AG08395 (cell line): Measurements from ENCODE around the gene CLEC16A.

ENCODE experiments used
- DNase-seq: peaks from one replicate; pipeline ENCODE4 v3.0.0; 2012; ENCODE audit warnings: mixed read lengths, low spot score

The CLEC16A gene

DNA sequence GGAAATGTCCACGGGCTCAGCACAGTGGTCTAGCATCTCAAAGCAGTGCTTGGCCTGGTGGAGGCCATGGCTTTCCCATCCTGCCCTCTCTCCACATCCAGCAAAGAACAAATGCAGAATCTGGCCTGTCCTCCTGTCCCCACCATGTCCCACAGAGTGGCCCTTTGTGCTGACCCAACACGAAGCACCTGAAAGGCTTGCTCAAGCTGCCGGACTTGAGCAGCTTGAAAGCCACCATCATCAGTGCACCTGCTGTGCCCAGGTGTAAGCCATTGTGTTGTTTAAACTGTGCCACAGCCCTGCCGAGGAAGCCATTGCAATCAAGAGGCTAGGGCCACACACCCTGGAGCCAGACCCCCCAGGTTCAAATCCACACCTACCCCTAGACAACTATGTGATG lies 196.1 kb downstream of the CLEC16A start:
- no peak for DNase-seq

DNA sequence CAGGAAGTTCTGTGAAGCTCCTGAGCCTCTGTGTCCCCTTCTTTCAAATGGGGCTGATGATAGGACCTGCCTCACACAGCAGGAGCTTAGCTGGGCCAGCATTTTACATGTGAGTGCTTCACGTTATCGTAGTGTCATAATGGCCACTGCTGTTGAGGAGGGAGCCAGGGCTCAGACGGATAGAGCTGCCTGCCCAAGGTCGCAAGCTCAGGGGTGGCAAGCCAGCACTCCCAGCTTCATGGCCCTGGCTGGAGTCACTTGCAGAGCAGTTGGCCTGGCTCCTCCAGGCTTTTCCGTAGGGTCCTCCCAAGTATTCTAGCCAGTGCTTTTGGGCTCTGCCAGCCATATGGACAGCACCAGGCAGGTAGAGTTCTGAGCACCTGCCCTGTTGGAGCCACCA lies 196.5 kb downstream of the CLEC16A start:
- DNase-seq: no peak

DNA sequence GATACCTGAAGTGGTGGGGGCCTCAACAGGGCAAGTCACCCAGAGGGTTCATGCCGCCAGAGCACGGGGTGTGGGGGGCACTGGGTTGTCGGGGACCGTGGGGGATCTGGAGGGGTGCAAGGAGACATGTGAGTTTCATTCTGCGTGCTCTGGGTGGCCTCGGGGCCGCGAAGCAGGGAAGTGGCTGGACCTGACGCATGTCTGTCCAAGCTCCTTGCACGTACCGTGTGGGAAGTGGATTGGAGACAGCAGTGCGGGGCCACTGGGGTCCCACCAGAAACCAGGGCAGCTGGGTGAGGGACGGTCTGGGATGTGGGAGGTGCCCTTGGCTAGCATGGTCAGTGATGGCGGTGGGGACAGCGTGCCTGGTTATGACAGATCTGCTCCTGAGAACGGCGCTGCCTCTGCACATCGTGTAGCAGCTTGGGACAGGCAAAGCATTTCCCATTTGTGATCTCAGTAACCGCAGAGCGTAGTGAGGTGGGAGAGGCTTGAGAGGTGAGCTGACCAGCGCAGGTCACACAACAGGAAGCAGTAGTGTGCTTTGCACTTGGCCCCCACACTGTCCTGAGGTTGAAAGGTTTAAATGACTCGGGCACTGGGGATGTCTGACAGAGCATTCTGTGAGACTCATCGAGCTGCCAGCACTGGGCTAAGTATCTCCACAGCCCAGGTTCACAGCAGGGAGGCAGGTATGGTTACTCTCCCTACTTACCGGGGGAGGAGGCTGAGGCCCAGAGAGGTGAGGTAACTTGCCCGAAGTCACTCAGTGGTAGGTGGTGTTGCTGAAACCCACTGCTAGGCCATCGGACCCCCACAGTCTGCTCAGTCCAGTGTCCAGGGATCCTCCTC lies 197.3 kb downstream of the CLEC16A start:
- DNase-seq: no peak

- no peak for DNase-seq
These were observed 197.9 kb downstream of the CLEC16A start for GRCh38 chr16:11142261-11142630.

- DNase-seq: no peak
These were observed 198.6 kb downstream of the CLEC16A start for GRCh38 chr16:11142951-11143350.

GRCh38 chr16:11143372-11144035 lies 199.1 kb downstream of the CLEC16A start:
- no peak for DNase-seq

DNA sequence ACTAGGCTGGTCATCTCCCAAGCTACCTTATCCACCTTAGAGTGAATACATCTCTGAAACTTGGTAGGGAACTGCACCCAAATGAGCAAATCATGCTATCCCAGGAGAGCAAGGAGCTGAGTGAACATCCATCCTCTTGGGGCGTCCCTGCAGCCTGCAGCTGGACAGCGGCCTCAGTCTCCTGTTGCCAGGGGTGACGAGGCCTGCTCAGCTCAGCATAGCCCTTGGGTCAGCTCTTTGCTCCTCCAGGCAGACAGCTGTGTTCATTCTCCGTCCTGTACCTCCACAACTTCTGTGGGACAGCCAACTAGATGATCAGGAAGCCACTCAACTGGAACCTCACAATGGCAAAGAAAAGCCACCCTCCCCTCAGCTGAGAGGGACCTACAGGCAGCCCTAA lies 199.8 kb downstream of the CLEC16A start:
- no peak for DNase-seq

GRCh38 chr16:11145173-11145818 lies 200.9 kb downstream of the CLEC16A start:
- DNase-seq: peak; percentile 73

DNA sequence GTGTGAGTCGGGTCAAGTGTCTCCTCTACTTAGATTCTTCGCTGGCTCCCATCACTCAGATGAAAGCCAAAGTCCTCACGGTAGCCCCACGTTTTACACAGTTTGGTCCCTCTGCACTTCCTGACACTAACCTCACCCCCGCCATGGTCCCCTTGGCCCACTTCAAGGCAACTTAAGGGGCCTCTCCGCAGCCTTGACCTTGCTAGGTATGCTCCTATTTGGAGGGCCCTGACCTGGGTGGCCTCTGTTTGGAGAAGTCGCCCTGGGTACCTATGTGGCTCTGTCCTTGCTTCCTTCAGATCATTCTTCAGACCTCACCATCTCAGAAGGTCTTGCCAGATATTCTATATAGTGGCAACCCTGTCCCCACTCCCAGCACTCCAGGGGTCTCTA lies 201.5 kb downstream of the CLEC16A start:
- no peak for DNase-seq

- no peak for DNase-seq
These were observed 202.8 kb downstream of the CLEC16A start for GRCh38 chr16:11147033-11147753.

GRCh38 chr16:11147754-11148444 lies 203.5 kb downstream of the CLEC16A start:
- no peak for DNase-seq

GRCh38 chr16:11149011-11149616 lies 204.8 kb downstream of the CLEC16A start:
- DNase-seq: no peak

DNA sequence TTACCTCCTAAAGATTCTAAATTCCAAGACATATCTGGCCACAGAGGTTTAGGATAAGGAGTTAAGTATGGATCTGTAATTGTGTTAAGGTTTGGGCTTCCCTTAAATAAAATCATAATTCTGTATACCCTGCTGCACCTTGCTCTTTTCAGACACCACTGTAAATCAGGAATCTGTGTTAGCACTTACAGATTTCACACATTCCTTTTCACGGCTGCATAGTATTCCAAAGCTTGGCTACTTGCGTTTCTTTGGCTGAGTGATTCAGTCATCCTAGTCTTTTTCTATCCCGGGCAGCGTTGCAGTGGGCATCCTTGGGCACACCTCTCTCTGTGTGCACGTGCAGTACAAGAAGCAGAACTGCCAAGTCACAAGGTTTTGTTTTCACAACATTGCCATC lies 205.8 kb downstream of the CLEC16A start:
- no peak for DNase-seq

DNA sequence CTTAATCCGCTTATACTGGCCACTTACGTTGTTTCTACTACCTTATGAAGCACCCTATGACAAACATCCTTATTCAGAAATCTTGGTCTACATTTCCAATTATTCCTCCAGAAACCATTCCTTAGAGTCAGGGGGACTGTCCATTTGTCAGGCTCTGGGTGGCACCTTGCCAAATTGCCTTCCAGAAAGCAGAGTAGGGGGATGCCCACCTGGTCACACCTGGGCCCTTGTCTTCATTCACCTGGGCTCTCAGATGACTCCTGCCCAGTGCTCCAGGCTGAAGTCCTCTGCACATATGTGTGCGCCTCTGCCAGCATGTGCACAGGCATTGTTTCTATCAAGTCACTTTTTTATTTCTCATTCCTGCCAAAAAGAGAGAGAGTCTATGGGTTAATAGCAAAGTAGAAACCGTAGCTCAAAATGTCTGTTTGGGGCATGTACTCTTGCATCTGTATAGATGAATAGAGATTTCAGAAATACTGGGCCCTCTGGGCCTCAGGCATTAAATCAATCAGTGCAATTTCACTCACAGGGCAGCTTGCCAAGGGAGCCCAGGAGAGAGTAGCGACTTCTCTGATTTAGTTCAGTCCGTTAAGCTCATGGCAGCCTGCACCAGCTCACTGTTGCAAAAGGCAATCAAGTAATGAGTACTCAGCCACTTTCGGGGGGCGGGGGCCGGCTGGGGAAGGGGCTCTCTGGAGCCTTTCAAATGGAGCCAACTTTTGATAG lies 207.0 kb downstream of the CLEC16A start:
- no peak for DNase-seq

DNA sequence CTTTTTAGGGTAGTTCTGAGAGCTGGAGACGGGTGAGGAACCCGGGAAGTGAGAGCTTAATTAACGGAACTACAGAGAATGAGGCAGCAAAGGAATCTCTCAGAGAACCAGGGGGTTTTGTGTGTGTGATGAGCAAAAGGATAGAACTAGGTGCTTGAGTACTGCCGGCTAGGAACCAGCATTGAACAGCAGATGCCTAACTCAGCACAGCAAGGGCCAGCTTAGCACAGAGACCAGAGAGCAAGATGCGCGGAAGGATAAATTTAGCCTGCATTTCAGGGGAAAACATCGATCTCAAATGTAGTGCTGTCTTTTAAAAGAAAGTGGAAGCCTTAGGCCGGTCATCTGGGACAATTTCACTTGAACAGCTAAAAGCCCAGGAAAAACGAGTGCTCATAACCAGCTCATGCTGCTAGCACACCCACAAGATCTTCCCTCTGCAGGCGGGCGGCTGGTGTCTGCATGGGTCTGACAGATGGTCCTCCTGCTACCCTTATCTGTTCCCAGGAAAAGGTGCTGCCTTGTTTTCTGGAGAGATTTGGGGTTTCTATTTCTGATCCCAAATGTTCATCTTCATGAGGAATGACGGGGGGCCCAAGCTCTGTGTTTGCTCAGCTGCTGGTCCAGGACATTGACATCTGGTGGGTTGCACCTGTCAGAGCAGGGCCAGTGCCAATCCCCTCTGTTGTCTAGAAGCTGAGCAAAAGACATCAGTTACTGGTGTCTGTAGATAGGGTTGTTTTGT lies 207.7 kb downstream of the CLEC16A start:
- no peak for DNase-seq

DNA sequence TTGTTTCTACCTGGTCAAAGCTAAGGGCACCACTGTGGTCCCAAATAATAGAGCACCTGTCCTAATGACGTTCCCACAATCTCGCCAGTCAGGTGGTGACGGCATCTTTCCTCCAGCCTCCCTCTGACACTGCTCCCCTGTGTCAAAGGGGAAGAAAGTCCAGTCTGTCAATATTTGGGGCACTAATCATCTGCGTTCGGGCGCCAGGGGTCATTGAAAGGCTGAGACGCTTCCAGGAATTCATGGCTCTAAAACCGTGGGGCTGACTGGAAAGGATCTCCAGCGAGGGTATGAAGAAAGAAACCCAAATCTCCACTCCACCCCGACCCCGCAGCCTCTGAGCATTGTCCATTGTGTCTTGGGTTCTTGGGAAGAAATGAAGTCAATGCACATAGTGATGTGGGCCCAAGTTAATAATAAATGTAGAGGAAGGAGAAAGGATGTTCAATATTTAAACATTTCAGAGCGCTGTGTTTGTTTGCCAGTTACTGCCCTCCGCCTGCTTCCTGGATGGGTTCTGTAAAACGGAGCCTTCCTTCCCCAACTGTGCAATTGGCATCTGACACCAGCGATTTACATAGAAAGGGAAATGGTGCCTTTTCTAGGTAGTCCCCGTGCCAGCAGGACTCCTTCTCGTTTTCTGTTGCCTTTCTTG lies 208.4 kb downstream of the CLEC16A start:
- no peak for DNase-seq

GRCh38 chr16:11155284-11155806 lies 211.0 kb downstream of the CLEC16A start:
- DNase-seq: peak; percentile 85

- DNase-seq: no peak
These were observed 212.0 kb downstream of the CLEC16A start for GRCh38 chr16:11156401-11156800.

DNA sequence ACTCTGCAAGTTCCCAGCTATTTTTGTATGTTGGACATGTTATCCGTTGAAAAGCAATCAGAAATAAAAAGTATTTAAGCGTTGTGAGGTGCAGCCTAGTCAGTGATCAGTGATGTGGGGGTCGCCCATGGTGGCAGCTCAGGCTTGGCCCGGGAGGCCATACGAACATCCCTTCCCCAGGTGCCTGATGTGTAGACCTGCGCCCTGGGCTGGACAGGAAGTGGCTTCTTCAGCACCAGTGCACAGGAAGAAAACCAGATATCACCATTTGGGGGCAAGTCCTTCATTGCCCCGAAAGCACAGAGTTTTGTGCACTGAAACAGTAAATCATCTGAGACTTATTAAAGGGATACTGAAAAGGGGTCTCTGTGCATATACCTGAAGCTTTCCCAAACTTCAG lies 212.8 kb downstream of the CLEC16A start:
- DNase-seq: no peak
